Measurements from ENCODE around the gene ANKRD16.

Gene ANKRD16

GRCh38 chr10:5889624-5890451, at the start of gene ANKRD16, which contains the start of gene FBH1:
Gene ANKRD16 (minus strand): TSS chr10:5889893. CDS start chr10:5889354, 539 bp downstream.
Gene FBH1 (plus strand): TSS chr10:5890243. CDS start chr10:5890346, 103 bp downstream.
- no peaks in the 10 kb centered on the region for H3K9me3 Mint-ChIP-seq
- no peaks in the 10 kb centered on the region for H3K27me3 Mint-ChIP-seq (ENCODE audit: low read depth)
- peak within 1 kb of the TSS; percentile 69 to 93 (median 85) for H3K27ac Mint-ChIP-seq
- H3K4me3 Mint-ChIP-seq: peak within 1 kb of the TSS; percentile 96 to 98 (median 98)
- H3K36me3 Mint-ChIP-seq (ENCODE audit: low read depth): peaks cover 40% of the 10 kb centered on the region
- H3K4me1 Mint-ChIP-seq: peaks cover 45% of the 10 kb centered on the region
- no peak for TF ChIP-seq CTCF (IDR thresholded peaks at IDR 0.05; ENCODE audit: unreplicated experiment in 3 of 3)

- no peak overlapping the region for H3K27ac Mint-ChIP-seq
- peaks cover 3% of the 10 kb centered on the region for H3K4me1 Mint-ChIP-seq
- no peak for TF ChIP-seq CTCF (IDR thresholded peaks at IDR 0.05; ENCODE audit: unreplicated experiment in 3 of 3)
- H3K36me3 Mint-ChIP-seq (ENCODE audit: low read depth): peaks cover 42% of the 10 kb centered on the region
- no peak overlapping the region for H3K4me3 Mint-ChIP-seq
- no peaks in the 10 kb centered on the region for H3K27me3 Mint-ChIP-seq (ENCODE audit: low read depth)
- H3K9me3 Mint-ChIP-seq: no peaks in the 10 kb centered on the region
Measured at GRCh38 chr10:5938291-5938690, 48.6 kb upstream of the ANKRD16 start.

- Mint-ChIP-seq H3K9me3 (no peaks in the 10 kb centered on the region), H3K27me3 (ENCODE audit: low read depth) (no peaks in the 10 kb centered on the region), H3K4me1 (no peaks in the 10 kb centered on the region), H3K4me3 (no peak overlapping the region), H3K27ac (no peak overlapping the region), H3K36me3 (ENCODE audit: low read depth) (peaks cover 51% of the 10 kb centered on the region)
- TF ChIP-seq CTCF (IDR thresholded peaks at IDR 0.05; ENCODE audit: unreplicated experiment in 3 of 3): no peak
Measured at GRCh38 chr10:5937016-5937415, 47.3 kb upstream of the ANKRD16 start.

GRCh38 chr10:5935628-5936027, 45.9 kb upstream of the ANKRD16 start:
- TF ChIP-seq CTCF (IDR thresholded peaks at IDR 0.05; ENCODE audit: unreplicated experiment in 3 of 3): no peak
- H3K4me1 Mint-ChIP-seq: no peaks in the 10 kb centered on the region
- no peaks in the 10 kb centered on the region for H3K9me3 Mint-ChIP-seq
- peaks cover 63% of the 10 kb centered on the region for H3K36me3 Mint-ChIP-seq (ENCODE audit: low read depth)
- H3K27me3 Mint-ChIP-seq (ENCODE audit: low read depth): no peaks in the 10 kb centered on the region
- H3K4me3 Mint-ChIP-seq: no peak overlapping the region
- H3K27ac Mint-ChIP-seq: no peak overlapping the region

GRCh38 chr10:5933909-5934546, 44.3 kb upstream of the ANKRD16 start:
- Mint-ChIP-seq H3K4me1 (no peaks in the 10 kb centered on the region), H3K4me3 (no peak overlapping the region), H3K9me3 (no peaks in the 10 kb centered on the region), H3K27ac (no peak overlapping the region), H3K27me3 (ENCODE audit: low read depth) (no peaks in the 10 kb centered on the region), H3K36me3 (ENCODE audit: low read depth) (peaks cover 79% of the 10 kb centered on the region)
- TF ChIP-seq CTCF (IDR thresholded peaks at IDR 0.05; ENCODE audit: unreplicated experiment in 3 of 3): no peak
